Lower leg skin (tissue), 4 donors: ENCODE data around the gene LITAF. TPM values are rescaled to one million over a fixed set of nuclear protein-coding genes. Genes with fewer than 3 reads are reported as not detected.
"Not testable (repeated sequence)": the region's sequence is repeated elsewhere in the genome, so short reads cannot be mapped to it uniquely, and the experiment has no call there.

ENCODE experiments used
- DNase-seq, 2 donors: peaks; one replicate each; pipeline ENCODE4 v3.0.0-alpha.2; 2019; ENCODE audit warnings: low spot score in 2 of 2
- H3K4me3 ChIP-seq: fragments of 200-600 bp; sonication (generic); 2 replicates; pipeline ENCODE4 v1.5.1; 2017; ENCODE audit warnings: mild to moderate bottlenecking, low read depth; ENCODE audit not compliant: poor library complexity, severe bottlenecking
- CTCF ChIP-seq, 3 donors: fragments of 450-650 bp; IDR thresholded peaks; one replicate each; pipeline ENCODE4 v1.5.1; 2016; ENCODE audit warnings: antibody characterized with exemption in 3 of 3, mild to moderate bottlenecking in 3 of 3, moderate library complexity in 2 of 3
- POLR2A ChIP-seq, 2 donors: fragments of 450-650 bp; IDR thresholded peaks; one replicate each; pipeline ENCODE4 v1.6.1; 2016 to 2017; ENCODE audit warnings: antibody characterized with exemption in 2 of 2, mild to moderate bottlenecking in 1 of 2, moderate library complexity in 1 of 2
- WGBS, 2 donors: methylation state at CpG; one replicate each; pipeline ENCODE4 v1.1.5; 2018; 5-methylcytosine and 5-hydroxymethylcytosine counted together
- intact Hi-C: fragments of 100-400 bp; cut with DNase I; formaldehyde crosslinking; loops from one replicate; pipeline ENCODE4 v1.15.0; 2023; ENCODE audit warnings: low total_unique reads
- total RNA-seq, 4 donors: library from RNA; depleted of rRNA; stranded (reverse); fragments of >200 nt; gene quantifications; one replicate each; pipeline ENCODE4 v1.1.0, GENCODE V29; 2016

LITAF gene
- total RNA-seq, 4 donors from 2014 or later, result 54.9 to 84.2 (median 67.7) TPM

DNA sequence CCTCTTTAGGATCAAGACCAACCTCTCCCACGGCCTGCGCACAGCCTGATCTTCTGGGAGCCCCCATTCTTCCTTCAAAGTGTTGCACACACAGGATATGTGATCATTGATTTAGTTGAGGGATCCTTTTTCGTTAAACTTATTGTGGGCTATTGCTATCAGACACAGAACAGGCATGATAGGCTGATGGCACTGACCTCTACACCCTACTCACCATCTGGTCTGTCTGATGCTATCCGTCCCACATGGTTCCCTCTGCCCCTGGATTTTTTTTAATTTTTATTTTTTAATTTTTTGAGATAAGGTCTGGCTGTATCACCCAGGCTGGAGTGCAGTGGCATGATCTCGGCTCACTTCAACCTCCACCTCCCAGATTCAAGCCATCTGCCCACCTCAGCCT lies 19.2 kb upstream of the LITAF start:
- WGBS, 2 donors, result 94 to 98% methylated on average over 5 of the region's 5 CpGs
- intact Hi-C loops, result no loop called here
- no peak overlapping the region for H3K4me3 ChIP-seq
- no peak for DNase-seq
- TF ChIP-seq POLR2A (IDR thresholded peaks at IDR 0.05) (no peak), CTCF (IDR thresholded peaks at IDR 0.05) (no peak)

- H3K4me3 ChIP-seq, result no peak overlapping the region
- DNase-seq, result no peak
- no peak for TF ChIP-seq POLR2A (IDR thresholded peaks at IDR 0.05)
- TF ChIP-seq CTCF (IDR thresholded peaks at IDR 0.05), result no peak
- 86 to 91% methylated on average over 8 of the region's 8 CpGs for WGBS, 2 donors
- intact Hi-C loops, result no loop called here
Measured at GRCh38 chr16:11605564-11605886, 18.8 kb upstream of the LITAF start.

DNA sequence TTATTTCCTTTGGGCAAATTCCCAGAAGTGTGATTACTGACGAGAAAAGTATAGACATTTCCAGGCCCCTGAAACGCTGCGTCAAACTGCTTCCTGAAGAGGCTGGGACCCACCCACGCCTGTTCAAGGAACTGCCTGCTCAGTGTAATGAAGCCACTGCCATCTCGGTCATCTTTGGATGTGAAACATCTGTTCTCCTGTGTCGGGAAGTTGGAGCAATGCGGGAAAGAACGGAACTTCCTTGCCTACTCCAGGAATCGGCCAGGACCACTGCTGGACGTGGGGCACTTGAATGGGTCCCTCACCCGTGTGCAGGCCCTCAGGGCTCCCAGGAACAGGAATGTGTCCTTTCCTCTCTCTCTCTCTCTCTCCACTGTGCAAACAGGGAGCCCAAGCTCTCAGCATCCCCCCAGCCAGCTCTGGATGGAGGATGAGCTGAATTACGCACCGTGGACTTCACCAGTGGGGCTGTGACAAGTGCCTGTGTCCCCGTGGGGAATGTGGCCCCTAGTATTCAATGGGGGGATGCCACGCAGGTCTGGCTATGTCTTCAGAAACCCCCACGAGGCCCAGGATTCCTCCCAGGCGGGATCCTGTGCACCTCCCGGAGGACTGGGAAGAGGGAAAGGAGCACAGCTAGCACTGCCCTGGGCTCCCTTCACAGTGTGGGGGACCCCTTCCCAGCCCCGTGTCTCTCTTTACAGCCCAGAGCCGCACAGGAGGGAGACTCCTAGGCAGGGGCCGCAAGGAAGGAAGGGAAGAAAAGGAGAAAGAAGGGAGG lies 18.3 kb upstream of the LITAF start:
- 62 to 66% methylated on average over 21 of the region's 21 CpGs for WGBS, 2 donors

GRCh38 chr16:11604296-11604695 lies 17.6 kb upstream of the LITAF start:
- DNase-seq, intact Hi-C loops, H3K4me3 ChIP-seq: not testable (repeated sequence)
- WGBS, 2 donors, result 92 to 94% methylated on average over 4 of the region's 4 CpGs

More for the DNA sequence above, 18.3 kb upstream of the LITAF start:
- H3K4me3 ChIP-seq, result no peak overlapping the region
- no peak for DNase-seq
- TF ChIP-seq CTCF (IDR thresholded peaks at IDR 0.05) (no peak), POLR2A (IDR thresholded peaks at IDR 0.05) (no peak)
- intact Hi-C loops, result no loop called here

GRCh38 chr16:11603331-11603750 lies 16.6 kb upstream of the LITAF start:
- intact Hi-C loops, result no loop called here
- no peak overlapping the region for H3K4me3 ChIP-seq
- 20 to 24% methylated on average over 12 of the region's 12 CpGs for WGBS, 2 donors
- no peak for DNase-seq
- TF ChIP-seq POLR2A (IDR thresholded peaks at IDR 0.05), result no peak
- no peak for TF ChIP-seq CTCF (IDR thresholded peaks at IDR 0.05)

DNA sequence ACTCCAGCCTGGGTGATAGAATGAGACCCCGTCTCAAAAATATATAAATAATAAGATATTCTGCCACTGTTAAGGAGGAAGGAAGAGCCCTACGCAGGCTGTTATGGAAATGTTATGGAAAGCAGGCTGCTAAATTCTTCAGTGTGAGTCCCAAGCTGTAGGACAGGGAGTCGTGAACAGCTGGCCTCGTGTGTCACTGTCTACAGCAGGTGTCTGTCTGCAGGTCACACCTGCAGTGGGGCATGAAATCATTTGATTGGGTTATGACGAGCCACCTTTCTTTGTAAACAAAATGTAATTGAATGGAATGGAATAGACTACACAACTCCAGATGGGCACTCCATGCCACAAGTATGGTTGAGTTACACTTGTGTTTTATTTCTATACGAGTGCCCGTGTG lies 15.6 kb upstream of the LITAF start:
- DNase-seq, result no peak

More for the DNA sequence above, 15.6 kb upstream of the LITAF start:
- TF ChIP-seq POLR2A (IDR thresholded peaks at IDR 0.05) (no peak), CTCF (IDR thresholded peaks at IDR 0.05) (no peak)
- WGBS, 2 donors, result 84 to 89% methylated on average over 7 of the region's 7 CpGs
- intact Hi-C loops, result no loop called here
- no peak overlapping the region for H3K4me3 ChIP-seq
